T-helper 2 cell treated with Interferon-gamma antibody and Interleukin-4, amounts not matched to agents 100 ng/mL and 5 ng/mL, for 36 hours (primary cell): ENCODE data around the gene EBPL. TPM values are rescaled to one million over a fixed set of nuclear protein-coding genes. Genes with fewer than 3 reads are reported as not detected.
"Not testable (repeated sequence)": the region's sequence is repeated elsewhere in the genome, so short reads cannot be mapped to it uniquely, and the experiment has no call there.

Experiments used
- intact Hi-C: fragments of 100-400 bp; cut with micrococcal nuclease; formaldehyde crosslinking; loops from one replicate; pipeline ENCODE4 v1.15.1; 2023
- total RNA-seq: library from RNA; stranded (reverse); gene quantifications from 2 replicates; pipeline ENCODE4 v1.2.3, GENCODE V29; 2022

EBPL gene
- total RNA-seq, 1 donor from 2014 or later = 29.7 TPM

GRCh38 chr13:49635599-49636433, 55.5 kb downstream of the EBPL start:
- intact Hi-C loops = no loop called here

GRCh38 chr13:49633710-49634109, 57.6 kb downstream of the EBPL start:
- intact Hi-C loops = no loop called here

GRCh38 chr13:49632156-49632555, 59.1 kb downstream of the EBPL start:
- intact Hi-C loops = no loop called here

- intact Hi-C loops = no loop called here
Observed at GRCh38 chr13:49630580-49630979, 60.7 kb downstream of the EBPL start.

GRCh38 chr13:49629947-49630346, 61.3 kb downstream of the EBPL start:
- intact Hi-C loops = no loop called here

- intact Hi-C loops = no loop called here
Observed at GRCh38 chr13:49629196-49629938, 61.9 kb downstream of the EBPL start.

- intact Hi-C loops = no loop called here
Observed at GRCh38 chr13:49627831-49628652, 63.2 kb downstream of the EBPL start, which contains the start of gene ARL11. ARL11 (plus strand) TSS chr13:49628507; CDS start chr13:49630448, 1,941 bp downstream.

- intact Hi-C loops = no loop called here
Observed at GRCh38 chr13:49625392-49626079, 65.8 kb downstream of the EBPL start.

- intact Hi-C loops = no loop called here
Observed at GRCh38 chr13:49624229-49624628, 67.1 kb downstream of the EBPL start.

- intact Hi-C loops = no loop called here
Observed at GRCh38 chr13:49622174-49622946, 68.9 kb downstream of the EBPL start.

- intact Hi-C loops = no loop called here
Observed at GRCh38 chr13:49620170-49620621, 71.1 kb downstream of the EBPL start.

- intact Hi-C loops = no loop called here
Observed at GRCh38 chr13:49616676-49617065, 74.6 kb downstream of the EBPL start.

- intact Hi-C loops = no loop called here
Observed at GRCh38 chr13:49615836-49616675, 75.2 kb downstream of the EBPL start.

GRCh38 chr13:49612042-49612441, 79.2 kb downstream of the EBPL start:
- intact Hi-C loops = not testable (repeated sequence)

Other genes with a start within 250 kb of the EBPL start
- gene CAB39L, start 247.4 kb downstream of the EBPL start, total RNA-seq = 4.7 and 5.0 TPM in 2 replicates
- 15.2 and 15.4 TPM in 2 replicates for gene SETDB2, start 247.2 kb downstream of the EBPL start, total RNA-seq
- gene PHF11, start 195.5 kb downstream of the EBPL start, total RNA-seq = 74.8 and 78.6 TPM in 2 replicates
- 18.8 and 19.7 TPM in 2 replicates for gene RCBTB1, start 105.9 kb downstream of the EBPL start, total RNA-seq
- gene ARL11, start 63.0 kb downstream of the EBPL start, total RNA-seq = 1.9 and 2.2 TPM in 2 replicates
- 41.5 and 42.4 TPM in 2 replicates for gene KPNA3, start 101.2 kb upstream of the EBPL start, total RNA-seq
- 3.6 and 3.8 TPM in 2 replicates for gene SPRYD7, start 244.9 kb upstream of the EBPL start, total RNA-seq